T-helper 1 cell treated with Interleukin-12 subunit alpha and Interleukin-12 subunit beta and Interleukin-4 antibody, amounts not matched to agents 30 ng/mL and 1 ng/mL, for 36 hours (primary cell): ENCODE results near the gene UBE2QL1. TPM values are rescaled to one million over a fixed set of nuclear protein-coding genes. Genes with fewer than 3 reads are reported as not detected.

Source experiments
- intact Hi-C: fragments of 100-400 bp; cut with micrococcal nuclease; formaldehyde crosslinking; loops from one replicate; pipeline ENCODE4 v1.15.1; 2024
- total RNA-seq: library from RNA; stranded (reverse); gene quantifications from 2 replicates; pipeline ENCODE4 v1.2.3, GENCODE V29; 2022

UBE2QL1 gene
- total RNA-seq, 1 donor from 2014 or later, result 0.39 TPM

DNA sequence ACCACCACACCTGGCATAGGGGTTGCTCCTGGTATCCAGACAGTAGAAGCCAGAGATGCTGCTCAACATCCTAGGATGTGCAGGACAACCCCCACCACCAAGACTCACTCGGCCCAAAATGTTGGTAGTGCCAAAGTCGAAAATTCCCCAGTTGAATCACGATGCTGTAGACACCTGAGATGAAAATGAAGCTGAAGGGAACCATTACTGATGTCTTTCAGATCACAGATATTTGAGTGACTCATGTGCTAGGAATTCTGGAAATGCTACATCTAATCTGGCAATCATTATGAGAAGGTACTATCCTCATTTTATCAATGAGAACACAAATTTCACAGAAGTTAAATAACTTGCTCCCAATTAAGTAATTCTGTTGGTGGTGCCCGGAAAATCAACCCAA, 21.0 kb upstream of the UBE2QL1 start:
- intact Hi-C loops, result no loop called here

DNA sequence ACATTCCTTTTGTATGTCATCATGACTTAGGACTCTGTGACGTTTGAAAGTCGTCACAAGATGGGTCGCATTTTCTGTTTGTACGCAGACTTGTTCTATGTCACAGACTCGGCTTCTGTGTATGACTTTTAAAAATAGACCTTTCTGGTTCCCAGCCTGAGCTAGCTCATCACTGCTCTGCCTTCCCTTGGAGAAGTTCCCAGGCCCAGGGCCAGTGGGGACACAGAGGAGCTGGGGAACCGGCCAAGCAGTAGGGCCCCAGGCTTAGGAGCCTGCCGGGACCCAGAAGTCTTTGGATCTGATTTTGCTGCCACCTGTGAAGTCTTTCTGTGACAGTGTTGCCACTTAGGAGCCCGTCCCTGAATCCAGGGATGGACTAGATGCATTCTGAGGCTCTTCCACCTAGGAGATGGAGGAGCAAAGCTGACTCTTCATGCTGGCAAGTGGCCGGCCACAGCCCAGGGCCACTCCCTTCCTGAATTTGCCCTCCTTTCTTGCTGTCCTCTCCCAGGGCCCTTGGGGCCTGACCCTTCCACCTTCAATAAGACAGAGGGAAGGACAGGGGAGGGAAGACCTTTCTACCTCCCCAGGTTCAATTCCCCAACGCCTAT, 18.1 kb upstream of the UBE2QL1 start:
- intact Hi-C loops, result no loop called here

DNA sequence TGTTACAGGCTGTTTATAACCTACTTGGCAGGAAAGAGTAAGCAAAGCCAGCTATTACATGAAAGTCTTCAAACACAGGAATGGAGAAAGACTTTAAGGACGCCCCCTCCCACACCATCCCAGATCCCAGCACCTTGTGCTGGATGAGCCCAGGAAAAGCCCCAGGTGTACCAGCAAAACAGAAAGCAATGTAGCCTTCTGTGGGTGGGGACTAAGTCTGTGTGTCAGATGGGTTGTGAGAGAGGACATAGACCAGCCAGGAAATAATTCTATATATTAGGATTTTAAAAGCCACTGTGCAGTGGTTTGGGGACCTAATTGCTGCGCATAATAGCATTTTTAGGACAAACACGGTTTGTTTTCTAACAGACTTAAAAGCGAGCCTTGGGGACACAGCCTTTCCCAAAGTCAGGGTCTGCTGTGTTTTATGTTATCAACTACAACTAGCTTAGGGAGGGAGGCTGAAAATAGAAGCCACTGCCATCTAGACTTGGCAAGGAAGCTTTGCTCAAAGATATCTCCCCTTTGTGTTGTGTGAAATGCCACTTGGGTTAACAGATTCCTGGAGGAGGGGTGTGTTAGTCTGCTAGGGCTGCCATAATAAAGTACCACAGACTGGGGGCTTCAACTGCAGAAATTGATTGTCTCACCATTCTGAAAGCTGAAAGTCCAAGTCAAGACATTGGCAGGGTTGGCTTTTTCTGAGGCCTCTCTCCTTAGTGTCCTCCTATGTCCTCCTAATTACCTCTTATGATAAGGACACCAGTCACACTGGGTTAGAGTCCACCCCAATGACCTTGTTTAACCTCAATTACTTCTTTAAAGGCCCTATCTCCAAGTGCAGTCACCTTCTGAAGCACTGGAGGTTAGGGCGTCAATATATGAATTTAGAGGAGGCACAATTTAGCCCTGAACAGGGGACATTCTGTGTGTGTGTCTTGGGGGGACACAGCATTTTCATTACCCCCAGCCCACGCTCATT, 17.2 kb upstream of the UBE2QL1 start:
- intact Hi-C loops, result no loop called here

DNA sequence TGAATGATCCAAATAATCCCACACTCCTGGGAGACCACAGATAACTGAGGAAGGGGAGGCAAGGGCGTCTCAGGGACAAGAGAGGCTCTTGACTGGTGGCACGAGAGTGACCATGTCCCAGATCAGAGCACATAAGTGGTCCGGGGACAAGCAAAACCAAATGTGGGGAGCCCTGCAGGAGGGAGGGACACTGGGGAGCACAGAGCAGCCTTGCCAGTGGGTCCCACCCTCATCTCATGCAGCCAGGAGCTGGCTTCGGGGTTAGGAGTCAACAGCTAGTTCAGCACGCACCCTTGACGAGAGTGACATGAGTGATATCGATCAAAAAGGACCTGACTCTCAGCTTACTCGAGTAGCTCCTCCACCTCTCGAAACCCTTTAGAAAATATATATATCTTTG, 16.5 kb upstream of the UBE2QL1 start:
- intact Hi-C loops, result no loop called here

DNA sequence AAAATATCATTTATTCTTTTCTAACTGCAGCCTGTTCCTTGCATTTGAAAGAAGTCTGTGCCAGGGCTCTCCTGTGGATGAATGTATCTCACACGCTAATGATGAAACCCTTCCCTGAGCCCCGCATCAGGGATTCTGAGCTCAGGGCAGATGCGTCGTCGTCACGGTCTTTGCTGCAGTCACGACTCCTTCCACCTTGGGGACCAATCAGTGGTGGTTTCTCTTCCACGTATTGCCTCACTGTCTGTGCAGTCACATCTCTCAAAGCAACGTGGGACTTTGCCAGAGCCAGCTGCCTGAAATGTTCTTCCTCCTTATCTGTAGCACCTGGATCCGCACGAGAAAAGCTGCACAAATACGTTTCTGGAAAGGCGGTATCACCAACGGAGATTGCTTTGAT, 13.9 kb upstream of the UBE2QL1 start:
- intact Hi-C loops, result loop anchor here (2.0 to 5.0 kb wide), 2 partner anchors 142 to 942 kb away; no protein-coding TSS in a partner anchor

DNA sequence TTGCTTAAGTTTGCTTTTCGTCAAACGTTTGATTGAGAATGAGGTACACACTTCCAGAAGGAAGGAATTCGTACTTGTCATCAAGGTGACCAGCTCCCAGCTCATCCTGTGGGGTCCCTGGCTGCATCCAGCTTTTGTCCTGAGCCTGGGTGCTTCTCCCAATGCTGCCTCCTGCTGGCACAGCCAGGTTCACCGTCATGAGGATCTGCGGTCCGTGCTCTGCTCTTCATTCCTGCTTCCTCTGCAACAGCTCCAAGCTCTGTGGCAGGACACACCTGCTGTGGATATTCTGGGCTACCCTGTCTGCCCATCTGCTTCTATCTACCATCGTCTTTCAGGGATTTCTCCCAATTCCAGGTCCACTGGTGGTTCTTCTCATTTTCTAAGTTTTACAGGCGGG, 13.3 kb upstream of the UBE2QL1 start:
- intact Hi-C loops, result loop anchor here (2.0 to 5.0 kb wide), 2 partner anchors 143 to 943 kb away; no protein-coding TSS in a partner anchor

DNA sequence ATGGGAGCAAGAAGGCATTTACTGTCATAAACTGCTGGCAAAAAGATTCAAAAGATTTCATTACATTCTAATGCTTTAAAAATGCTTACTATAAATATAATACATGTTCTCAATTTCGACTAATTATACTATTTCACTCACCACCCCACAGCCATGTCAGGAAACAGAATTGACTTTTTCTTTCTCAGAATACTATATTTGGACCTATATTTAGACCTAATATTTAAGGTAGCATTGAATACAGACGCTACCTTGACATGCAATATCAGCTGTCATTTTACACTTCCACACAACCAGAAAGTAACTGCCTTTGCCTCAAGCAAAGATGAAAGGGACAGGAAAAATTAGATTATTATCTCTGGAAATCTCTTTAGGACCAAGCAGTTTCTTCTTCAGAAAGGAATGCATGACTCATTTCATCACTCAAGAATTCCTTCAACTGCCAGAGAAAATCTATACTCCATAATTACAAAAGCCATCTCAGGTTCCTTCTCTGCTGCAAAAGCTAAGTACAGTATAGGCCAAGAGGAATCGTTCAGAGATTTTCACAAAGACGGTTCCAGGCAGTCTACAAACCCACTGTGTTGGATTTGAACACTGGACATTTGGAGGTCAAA, 11.8 kb upstream of the UBE2QL1 start:
- intact Hi-C loops, result loop anchor here (5.0 kb wide), 1 partner anchor 145 kb away; no protein-coding TSS in a partner anchor

DNA sequence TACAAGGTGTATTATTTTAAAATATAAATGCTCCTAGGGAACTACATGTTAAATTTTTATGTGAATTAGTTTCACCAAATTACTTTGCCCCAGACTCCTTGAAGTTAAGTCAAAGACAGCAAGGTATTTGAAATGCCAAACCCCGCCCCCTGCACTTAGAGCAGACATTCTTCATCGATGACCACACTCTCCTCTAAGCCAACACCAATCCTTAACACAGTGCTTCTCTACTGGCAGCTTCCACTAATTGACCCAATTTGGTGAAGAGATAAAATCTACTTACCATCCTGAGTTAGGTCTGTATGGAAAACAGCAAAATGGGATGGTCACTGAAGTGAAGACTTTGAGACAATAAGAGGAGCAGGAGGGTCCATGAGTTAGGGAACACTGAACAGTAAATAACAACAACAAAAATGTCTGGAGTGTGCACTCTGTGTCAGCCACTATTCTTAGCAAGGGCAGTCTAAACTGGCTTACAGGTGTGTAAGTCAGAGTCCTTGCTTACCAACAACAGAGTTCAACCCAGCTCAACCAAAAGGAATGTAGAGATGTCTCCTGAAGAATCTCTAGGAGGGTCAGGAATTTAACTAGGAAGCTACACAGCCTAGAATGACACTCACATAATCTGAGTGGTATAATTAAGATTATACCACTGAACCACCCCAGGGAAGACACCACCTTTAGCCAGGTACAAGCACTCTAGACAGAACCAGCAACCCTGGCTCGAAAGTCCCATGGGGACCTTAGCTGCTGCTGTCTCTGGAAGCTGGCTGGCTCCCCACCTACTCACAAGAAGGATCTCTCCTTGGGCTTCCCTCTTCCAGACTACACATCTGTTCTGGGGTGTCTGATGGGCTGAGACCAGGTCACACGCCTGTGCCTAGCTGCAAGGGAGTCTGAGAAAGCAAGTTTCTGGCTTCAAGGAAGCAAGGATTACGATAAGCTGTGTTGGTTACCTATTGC, 8.8 kb upstream of the UBE2QL1 start:
- intact Hi-C loops, result loop anchor here (5.0 kb wide), 1 partner anchor 148 kb away; no protein-coding TSS in a partner anchor

DNA sequence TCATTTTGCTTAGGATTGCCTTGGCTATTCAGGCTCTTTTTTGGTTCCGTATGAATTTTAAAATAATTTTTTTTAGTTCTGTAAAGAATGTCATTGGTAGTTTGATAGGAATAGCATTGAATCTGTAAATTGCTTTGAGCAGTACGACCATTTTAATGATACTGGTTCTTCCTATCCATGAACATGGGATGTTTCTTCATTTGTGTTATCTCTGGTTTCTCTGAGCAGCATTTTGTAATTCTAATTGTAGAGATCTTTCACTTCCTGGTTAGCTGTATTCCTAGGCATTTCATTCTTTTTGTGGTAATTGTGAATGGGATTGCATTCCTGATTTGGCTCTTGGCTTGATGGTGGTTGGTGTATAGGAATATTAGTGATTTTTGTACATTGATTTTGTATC, 6.3 kb upstream of the UBE2QL1 start:
- intact Hi-C loops, result no loop called here

DNA sequence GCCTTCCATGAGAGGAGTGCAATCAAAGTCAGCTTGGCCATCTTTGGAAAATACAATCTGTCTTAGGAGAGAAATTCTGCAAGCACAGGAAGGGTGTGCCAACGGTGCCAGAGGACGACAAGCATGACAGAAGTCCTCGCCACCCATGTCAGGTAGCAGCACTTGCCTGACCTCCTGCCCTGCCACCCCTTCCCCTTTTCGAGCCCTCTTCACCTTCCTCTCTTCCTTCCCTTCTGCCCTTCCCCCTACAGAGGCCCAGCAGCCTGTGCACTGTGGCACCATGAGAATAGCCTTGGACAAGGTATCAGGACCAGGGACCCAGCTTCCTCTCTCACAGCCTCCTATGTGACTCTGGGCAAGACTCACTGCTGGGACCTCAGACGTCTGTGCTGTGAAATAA, 5.3 kb upstream of the UBE2QL1 start:
- intact Hi-C loops, result no loop called here

DNA sequence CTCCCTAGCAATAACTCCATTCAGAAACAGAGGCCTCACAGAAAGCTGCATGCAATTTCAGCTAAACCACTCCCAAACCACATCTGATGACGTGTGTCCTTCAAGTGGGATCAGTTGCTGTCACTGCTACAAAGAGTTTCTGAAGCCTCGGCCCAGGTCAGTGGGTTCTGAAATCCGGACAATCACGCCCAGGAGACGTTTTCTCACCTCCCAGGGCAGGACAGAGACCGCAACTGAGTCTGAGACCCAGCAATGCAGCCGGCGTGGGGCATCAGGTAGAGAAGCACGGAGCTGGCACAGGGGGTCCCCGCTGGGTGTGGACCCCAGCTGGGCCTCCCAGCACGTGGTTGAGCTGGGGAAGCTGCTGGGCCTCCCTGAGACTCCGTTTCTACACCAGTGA, 2.6 kb upstream of the UBE2QL1 start:
- intact Hi-C loops, result loop anchor here (5.0 kb wide), 1 partner anchor 69 kb away; the partner anchor contains the start of gene MED10

DNA sequence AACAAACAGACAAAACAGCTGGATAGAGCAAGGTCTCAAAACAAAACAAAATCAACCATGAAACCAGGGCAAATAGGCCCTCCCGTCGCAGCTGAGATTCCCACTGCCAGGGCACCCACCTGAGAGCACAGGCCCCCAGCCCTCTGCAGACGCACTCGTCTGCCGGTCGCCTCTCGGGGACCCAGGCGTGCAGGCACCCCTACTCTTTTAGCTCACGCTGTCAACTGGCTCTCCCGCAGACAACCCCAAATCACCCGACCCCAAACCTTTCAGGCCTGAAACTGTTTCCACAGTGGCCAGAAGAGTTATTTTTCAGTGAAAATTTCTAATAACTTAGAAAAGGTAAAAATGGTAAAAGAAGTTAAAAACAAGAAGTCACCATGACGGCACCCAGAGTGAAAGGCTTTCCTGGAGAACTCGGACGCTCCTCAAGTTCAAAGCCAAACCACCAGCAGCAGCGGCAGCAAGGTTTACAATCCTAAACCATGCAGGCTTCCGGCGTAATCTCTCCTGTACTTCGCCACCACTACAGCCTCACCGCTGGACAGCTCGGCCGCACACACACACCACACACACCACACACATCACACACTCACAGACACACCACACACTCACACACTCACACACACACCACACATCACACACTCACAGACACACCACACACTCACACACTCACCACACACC, 1.9 kb upstream of the UBE2QL1 start:
- intact Hi-C loops, result loop anchor here (5.0 kb wide), 1 partner anchor 69 kb away; the partner anchor contains the start of gene MED10

DNA sequence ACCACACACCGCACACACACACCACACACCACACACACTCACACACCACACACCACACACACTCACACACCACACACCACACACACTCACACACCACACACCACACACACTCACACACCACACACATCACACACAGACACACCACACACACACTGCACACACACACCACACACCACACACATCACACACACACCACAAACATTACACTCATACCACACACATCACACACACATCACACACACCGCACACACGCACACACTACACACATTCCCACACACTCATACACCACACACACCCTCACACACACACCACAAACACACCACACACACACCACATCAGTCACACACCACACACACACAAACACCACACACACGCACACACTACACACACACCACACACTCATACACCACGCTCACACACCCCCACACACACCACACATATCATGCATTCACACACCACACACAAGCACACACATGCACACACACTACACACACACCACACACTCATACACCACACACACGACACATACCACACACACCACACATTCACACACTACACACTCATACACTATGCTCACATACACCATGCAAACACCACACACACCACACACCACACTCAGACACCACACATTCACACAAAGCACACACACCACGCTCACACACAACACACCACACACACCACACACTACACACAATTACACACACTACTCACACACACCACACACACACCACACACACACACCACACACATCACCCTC, 1.1 kb upstream of the UBE2QL1 start:
- intact Hi-C loops, result loop anchor here (5.0 kb wide), 1 partner anchor 70 kb away; the partner anchor contains the start of gene MED10

DNA sequence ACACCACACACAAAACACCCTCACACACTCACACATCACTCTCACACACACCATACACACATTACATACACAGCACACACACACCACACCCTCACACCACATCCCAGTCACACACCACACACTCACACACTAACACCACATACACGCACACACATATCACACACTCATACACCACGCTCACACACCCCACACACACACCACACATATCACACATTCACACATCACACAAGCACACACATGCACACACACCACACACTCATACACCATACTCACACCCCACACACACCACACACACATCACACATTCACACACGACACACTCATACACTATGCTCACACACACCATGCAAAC, 543 bp upstream of the UBE2QL1 start:
- intact Hi-C loops, result loop anchor here (5.0 kb wide), 1 partner anchor 71 kb away; the partner anchor contains the start of gene MED10

DNA sequence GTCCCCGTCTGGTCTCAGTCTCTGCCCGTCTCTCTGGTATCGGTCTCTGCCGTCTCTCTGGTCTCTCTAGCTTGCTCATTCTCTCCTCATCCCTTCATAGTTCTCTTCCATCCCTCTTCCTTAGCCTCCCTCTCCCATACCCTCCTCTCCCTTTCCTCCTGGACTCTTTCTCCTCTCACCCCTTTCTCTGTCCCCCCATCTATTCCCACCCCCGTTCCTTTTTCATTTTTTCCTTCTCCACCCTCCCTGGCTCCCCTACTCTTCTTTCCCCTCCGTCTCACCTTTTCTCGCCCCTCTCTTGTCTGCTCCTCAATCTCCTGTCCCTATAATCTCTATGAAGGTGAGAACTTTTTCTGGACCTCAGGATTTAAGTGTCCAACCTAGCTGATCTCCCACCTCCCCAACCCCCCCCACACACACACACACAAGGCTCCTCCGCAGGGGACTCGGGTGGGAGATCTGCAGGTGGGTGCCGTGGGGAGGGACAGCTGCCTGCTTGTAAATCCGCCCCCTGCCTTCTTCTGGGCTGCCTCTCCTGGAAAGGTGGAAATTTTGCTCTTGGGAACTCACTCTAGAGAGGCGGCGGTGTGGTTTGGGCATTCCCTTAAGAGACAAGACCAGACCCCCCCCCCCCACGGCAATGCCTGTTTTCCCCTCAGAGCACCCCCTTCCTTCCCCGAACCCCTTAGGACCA, 953 bp downstream of the UBE2QL1 start:
- intact Hi-C loops, result loop anchor here (5.0 kb wide), 1 partner anchor 72 kb away; the partner anchor contains the start of gene MED10

DNA sequence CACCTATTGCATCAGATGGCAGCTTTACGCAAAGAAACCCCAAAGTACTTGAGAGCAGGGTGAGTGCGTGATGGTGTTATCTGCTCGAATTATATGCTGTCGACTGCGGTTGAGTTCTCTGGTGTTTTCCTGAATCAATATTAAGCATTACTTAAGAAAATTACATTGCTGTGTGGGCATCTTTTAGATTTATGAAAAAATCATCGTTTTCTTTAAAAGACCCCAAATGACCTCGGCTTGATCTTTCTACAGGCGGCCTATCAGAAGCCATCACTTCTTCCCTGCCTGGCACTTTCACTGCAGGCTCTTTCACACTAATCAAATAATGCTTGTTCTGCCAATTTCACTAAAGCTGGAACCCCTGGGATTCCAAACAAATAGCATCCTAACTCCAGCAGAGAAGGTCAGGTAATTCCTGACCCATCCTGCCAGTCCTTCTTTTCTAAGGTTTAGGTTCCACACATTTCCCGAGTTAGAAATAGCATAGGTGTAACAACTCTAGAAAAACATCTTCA, 1.7 kb downstream of the UBE2QL1 start:
- intact Hi-C loops, result no loop called here

DNA sequence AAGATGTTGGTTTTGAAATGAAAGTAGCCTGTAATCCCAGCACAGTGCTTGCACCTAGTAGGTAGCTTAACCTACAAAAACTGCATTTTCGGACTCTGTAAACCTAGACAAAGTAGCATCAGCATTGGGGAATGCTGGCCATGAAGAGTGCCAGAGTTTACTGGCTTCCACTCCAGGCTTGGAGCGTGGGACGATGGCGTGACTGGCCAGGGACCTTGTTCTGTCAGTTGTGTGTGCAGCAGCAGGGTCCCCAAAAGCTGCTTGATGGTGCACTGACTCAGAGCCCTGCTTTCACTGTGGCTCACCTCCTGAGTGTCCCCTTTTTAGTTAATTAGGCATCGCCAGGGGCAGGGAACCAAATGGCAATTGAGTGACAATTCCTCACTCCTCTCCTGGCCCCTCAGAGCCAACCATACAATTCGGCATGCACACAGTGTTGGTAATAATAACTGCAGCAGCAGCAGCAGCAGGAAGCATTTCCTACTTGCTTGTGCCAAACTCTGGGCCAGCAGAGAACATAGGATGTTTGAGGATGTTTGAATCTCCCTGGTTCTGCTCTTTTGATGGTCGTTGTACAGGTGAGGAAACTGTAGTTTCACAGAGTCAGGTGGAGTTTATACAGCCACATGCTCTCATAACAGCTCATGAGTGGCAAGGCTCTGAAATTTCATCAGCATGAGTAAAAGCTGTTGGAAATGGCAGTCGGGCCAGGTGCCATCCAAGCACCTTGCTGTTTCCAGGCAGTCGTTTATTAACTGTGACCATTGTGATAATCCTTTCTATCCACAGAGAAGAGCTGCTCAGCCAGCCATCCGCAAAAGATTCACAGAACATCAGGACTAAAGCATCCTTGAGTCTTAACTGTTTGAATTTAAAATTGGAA, 4.2 kb downstream of the UBE2QL1 start:
- intact Hi-C loops, result no loop called here
